GM23248 (cell line): ENCODE data around the gene NR4A1. TPM values are rescaled to one million over a fixed set of nuclear protein-coding genes. Genes with fewer than 3 reads are reported as not detected.

ENCODE experiments used
- DNase-seq: peaks from one replicate; pipeline ENCODE4 v3.0.0-alpha.2; 2015
- H2AFZ ChIP-seq: fragments of 200-600 bp; sonication (generic); 2 replicates; pipeline ENCODE4 v1.6.1; 2016; ENCODE audit warnings: antibody characterized with exemption
- H3F3A ChIP-seq: fragments of 200-600 bp; sonication (generic); 2 replicates; pipeline ENCODE4 v1.6.1; 2016; ENCODE audit warnings: mild to moderate bottlenecking, antibody characterized with exemption, mixed run types; ENCODE audit not compliant: insufficient read depth
- H3K27ac ChIP-seq: fragments of 200-600 bp; sonication (generic); 2 replicates; pipeline ENCODE4 v1.5.1; 2016; ENCODE audit warnings: mild to moderate bottlenecking
- H3K27me3 ChIP-seq: fragments of 200-600 bp; sonication (generic); replicated peaks from 2 replicates; pipeline ENCODE4 v1.6.1; 2016; ENCODE audit warnings: mild to moderate bottlenecking; ENCODE audit not compliant: insufficient read depth
- H3K36me3 ChIP-seq: fragments of 200-600 bp; sonication (generic); 2 replicates; pipeline ENCODE4 v1.6.1; 2016; ENCODE audit warnings: low read depth, mild to moderate bottlenecking
- H3K4me1 ChIP-seq: fragments of 200-600 bp; sonication (generic); 2 replicates; pipeline ENCODE4 v1.6.1; 2016; ENCODE audit warnings: mild to moderate bottlenecking; ENCODE audit not compliant: insufficient read depth
- H3K4me2 ChIP-seq: fragments of 200-600 bp; sonication (generic); one replicate; pipeline ENCODE4 v1.6.1; 2016; ENCODE audit warnings: mild to moderate bottlenecking; ENCODE audit not compliant: unreplicated experiment
- H3K4me3 ChIP-seq: fragments of 200-600 bp; sonication (generic); 2 replicates; pipeline ENCODE4 v1.5.1; 2016; ENCODE audit warnings: mild to moderate bottlenecking
- H3K79me2 ChIP-seq: fragments of 200-600 bp; sonication (generic); 2 replicates; pipeline ENCODE4 v1.6.1; 2016; ENCODE audit warnings: mild to moderate bottlenecking; ENCODE audit not compliant: insufficient read depth
- H3K9ac ChIP-seq: fragments of 200-600 bp; sonication (generic); 2 replicates; pipeline ENCODE4 v1.6.1; 2016; ENCODE audit warnings: mild to moderate bottlenecking
- H3K9me2 ChIP-seq: fragments of 200-600 bp; sonication (generic); 2 replicates; pipeline ENCODE4 v1.6.1; 2016; ENCODE audit warnings: mixed run types, mild to moderate bottlenecking, moderate library complexity; ENCODE audit not compliant: insufficient read depth
- H3K9me3 ChIP-seq: fragments of 200-600 bp; sonication (generic); one replicate; pipeline ENCODE4 v1.6.1; 2017; ENCODE audit warnings: low read depth
- H4K20me1 ChIP-seq: fragments of 200-600 bp; sonication (generic); 2 replicates; pipeline ENCODE4 v1.6.0; 2016; ENCODE audit not compliant: insufficient read depth
- EZH2 ChIP-seq: fragments of 200-600 bp; sonication (generic); IDR thresholded peaks from 2 replicates; pipeline ENCODE4 v1.6.1; 2018; ENCODE audit warnings: antibody characterized with exemption, mild to moderate bottlenecking; ENCODE audit not compliant: insufficient read depth, poor library complexity, severe bottlenecking
- EZH2phosphoT487 ChIP-seq: fragments of 200-600 bp; sonication (generic); IDR thresholded peaks from 2 replicates; pipeline ENCODE4 v1.6.1; 2018; ENCODE audit warnings: antibody characterized with exemption, moderate library complexity, mild to moderate bottlenecking, low read depth; ENCODE audit not compliant: insufficient read depth
- WGBS, 2 experiments: methylation state at CpG; one replicate each; pipeline ENCODE4 v1.1.6; 2015 to 2017; ENCODE audit warnings: low lambda C conversion rate in 2 of 2, low coverage in 1 of 2; ENCODE audit errors: missing lambda C conversion rate in 2 of 2; 5-methylcytosine and 5-hydroxymethylcytosine counted together
- in situ Hi-C: fragments of 300-500 bp; cut with MboI; formaldehyde crosslinking; loops from 2 replicates; pipeline ENCODE4 v1.15.0; 2020
- polyA plus RNA-seq: library from polyadenylated mRNA; unstranded; fragments of >200 nt; fragmentation: Nextera tagmentation; extraction: Ambion mirVana; gene quantifications from 2 replicates; pipeline ENCODE4 v1.2.1, GENCODE V29; 2016
- total RNA-seq: library from RNA; depleted of rRNA; stranded (reverse); fragments of >200 nt; shearing (Covaris generic); gene quantifications from 2 replicates; pipeline ENCODE4 v1.2.3, GENCODE V29; 2014

Gene NR4A1
- total and polyA plus RNA-seq, 2 experiments from 2014 or later = 11.1 to 13.1 TPM

GRCh38 chr12:52066346-52067080 is 15.3 kb downstream of the NR4A1 start:
- H3K4me1 ChIP-seq = peaks cover 20% of the 10 kb centered on the region
- in situ Hi-C loops = no loop called here
- H3K9me2 ChIP-seq = no peaks in the 10 kb centered on the region
- TF ChIP-seq EZH2 (no peak), EZH2phosphoT487 (no peak)
- peak; percentile 63 for DNase-seq
- no peaks in the 10 kb centered on the region for H4K20me1 ChIP-seq
- 0 out of 2 replicates have a peak overlapping the region, but pooled peaks have one; percentile 21 for H3K27ac ChIP-seq
- no peak overlapping the region for H2AFZ ChIP-seq
- H3K27me3 ChIP-seq = no peaks in the 10 kb centered on the region
- no peak overlapping the region for H3K4me2 ChIP-seq
- H3K36me3 ChIP-seq = no peaks in the 10 kb centered on the region
- no peak overlapping the region for H3K4me3 ChIP-seq
- no peaks in the 10 kb centered on the region for H3F3A ChIP-seq
- no peak overlapping the region for H3K9ac ChIP-seq
- no peaks in the 10 kb centered on the region for H3K9me3 ChIP-seq
- WGBS, 2 experiments = 65 to 66% methylated on average over 8 of the region's 8 CpGs
- H3K79me2 ChIP-seq = peaks cover 19% of the 10 kb centered on the region

DNA sequence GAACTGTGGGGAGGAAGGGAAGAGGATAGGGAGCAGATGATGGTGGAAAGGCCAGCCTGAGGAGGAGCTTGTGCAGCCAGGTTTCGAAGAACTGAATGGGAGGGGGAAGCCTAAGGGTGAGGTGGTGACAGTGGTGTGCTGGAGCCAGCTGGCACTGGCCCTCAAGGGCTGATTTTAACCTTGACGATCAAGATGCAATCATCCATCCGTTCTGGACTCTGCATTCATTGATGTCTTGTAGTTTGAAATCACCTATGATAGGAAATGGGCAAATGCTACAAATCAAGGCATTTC is 15.8 kb downstream of the NR4A1 start:
- no peak for DNase-seq
- H4K20me1 ChIP-seq = no peaks in the 10 kb centered on the region; the same call in 1 of the 2 replicates
- in situ Hi-C loops = no loop called here
- no peak for TF ChIP-seq EZH2phosphoT487
- TF ChIP-seq EZH2 = no peak
- no peaks in the 10 kb centered on the region for H3K9me2 ChIP-seq
- H2AFZ ChIP-seq = no peak overlapping the region
- H3K79me2 ChIP-seq = peaks cover 24% of the 10 kb centered on the region
- H3K4me1 ChIP-seq = peaks cover 25% of the 10 kb centered on the region
- no peak overlapping the region for H3K4me2 ChIP-seq
- no peaks in the 10 kb centered on the region for H3K9me3 ChIP-seq
- no peaks in the 10 kb centered on the region for H3K36me3 ChIP-seq
- no peak overlapping the region for H3K27ac ChIP-seq
- no peak overlapping the region for H3K4me3 ChIP-seq
- no peaks in the 10 kb centered on the region for H3K27me3 ChIP-seq
- H3F3A ChIP-seq = no peaks in the 10 kb centered on the region
- 68 to 72% methylated on average over 3 of the region's 3 CpGs for WGBS, 2 experiments
- no peak overlapping the region for H3K9ac ChIP-seq

DNA sequence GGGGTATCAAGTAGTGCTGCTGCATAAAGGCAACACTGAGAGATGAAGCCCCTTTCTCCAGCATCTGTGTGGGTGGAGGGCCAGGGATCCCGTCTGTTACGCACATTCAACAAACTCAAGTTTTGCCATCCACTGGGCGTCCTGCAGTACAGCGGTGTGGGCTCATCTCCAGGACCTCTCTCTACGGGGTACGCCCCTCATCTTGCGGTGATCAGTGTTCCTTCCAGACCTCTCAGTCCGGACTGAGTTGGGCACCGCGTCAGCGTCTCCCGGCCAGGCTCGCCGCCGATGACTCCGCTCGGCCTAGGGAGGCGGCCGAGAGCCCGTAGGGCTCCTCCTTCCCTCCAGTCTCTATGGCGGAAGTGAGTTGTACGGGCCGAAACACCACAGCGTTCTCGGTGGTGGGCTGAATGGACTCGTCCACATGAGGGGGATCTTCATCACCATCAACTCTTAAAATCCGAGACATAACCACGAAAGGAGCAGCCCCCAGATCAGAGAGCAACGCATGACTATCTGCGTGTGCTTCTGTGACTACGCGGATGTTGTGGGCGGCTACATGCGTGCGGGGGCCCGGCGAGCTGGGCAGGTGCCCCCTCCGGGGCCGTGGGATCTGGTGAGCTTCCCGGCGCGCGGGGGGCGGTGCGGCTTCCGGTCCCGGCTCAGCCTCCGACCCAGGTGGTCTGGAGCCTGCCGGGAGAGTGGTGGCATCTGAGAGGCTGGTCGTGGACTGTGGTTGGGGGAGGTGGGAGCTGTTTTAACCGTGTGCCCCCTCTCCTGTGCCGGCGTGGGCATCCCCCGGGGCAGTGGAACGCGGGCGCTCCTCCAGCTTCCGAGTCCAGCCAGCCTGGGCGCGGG is 18.3 kb downstream of the NR4A1 start, which contains the start of gene ATG101:
Gene ATG101 (plus strand): TSS at position 652 of the 858 bp plus-strand sequence. CDS start 3,673 bp downstream, outside the sequence.
- peaks cover 1% of the 10 kb centered on the region; the same call in 1 of the 2 replicates for H4K20me1 ChIP-seq
- no peaks in the 10 kb centered on the region for H3K9me2 ChIP-seq
- peak within 1 kb of the TSS; percentile 99 for H3K9ac ChIP-seq
- H3K36me3 ChIP-seq = no peaks in the 10 kb centered on the region; the same call in 1 of the 2 replicates
- peaks cover 36% of the 10 kb centered on the region for H3K4me1 ChIP-seq
- DNase-seq = peak; percentile 98
- peak within 1 kb of the TSS; percentile 88 for H3K27ac ChIP-seq
- peak within 1 kb of the TSS; percentile 77 for H2AFZ ChIP-seq
- TF ChIP-seq EZH2 (no peak), EZH2phosphoT487 (no peak)
- H3K9me3 ChIP-seq = no peaks in the 10 kb centered on the region
- 1 to 2% methylated on average over 51 to 59 of the region's 60 CpGs for WGBS, 2 experiments
- no peaks in the 10 kb centered on the region for H3K27me3 ChIP-seq
- H3K4me3 ChIP-seq = peak within 1 kb of the TSS; percentile 100
- in situ Hi-C loops = no loop called here
- H3K4me2 ChIP-seq = peak within 1 kb of the TSS; percentile 89
- peaks cover 9% of the 10 kb centered on the region; the same call in 1 of the 2 replicates for H3F3A ChIP-seq
- peaks cover 50% of the 10 kb centered on the region for H3K79me2 ChIP-seq

- TF ChIP-seq EZH2 (no peak), EZH2phosphoT487 (no peak)
These were observed 19.1 kb downstream of the NR4A1 start for GRCh38 chr12:52070185-52070925.

More at GRCh38 chr12:52070185-52070925, 19.1 kb downstream of the NR4A1 start:
- H3K9ac ChIP-seq = peak overlapping the region; percentile 99
- H2AFZ ChIP-seq = peak overlapping the region; percentile 77
- 1 to 2% methylated on average over 36 to 37 of the region's 37 CpGs for WGBS, 2 experiments
- H3K36me3 ChIP-seq = no peaks in the 10 kb centered on the region; the same call in 1 of the 2 replicates
- H3K4me2 ChIP-seq = peak overlapping the region; percentile 89
- peaks cover 13% of the 10 kb centered on the region; the same call in 1 of the 2 replicates for H3F3A ChIP-seq
- H3K27ac ChIP-seq = peak overlapping the region; percentile 88
- peak; percentile 79 for DNase-seq
- peaks cover 2% of the 10 kb centered on the region for H4K20me1 ChIP-seq
- H3K4me1 ChIP-seq = peaks cover 41% of the 10 kb centered on the region
- H3K79me2 ChIP-seq = peaks cover 58% of the 10 kb centered on the region
- no peaks in the 10 kb centered on the region for H3K9me3 ChIP-seq
- in situ Hi-C loops = no loop called here
- H3K4me3 ChIP-seq = peak overlapping the region; percentile 100
- H3K9me2 ChIP-seq = no peaks in the 10 kb centered on the region
- no peaks in the 10 kb centered on the region for H3K27me3 ChIP-seq
